Fibroblast of villous mesenchyme (primary cell): ENCODE results near the gene TINAGL1. TPM values are rescaled to one million over a fixed set of nuclear protein-coding genes. Genes with fewer than 3 reads are reported as not detected.

Experiments used
- DNase-seq: peaks from one replicate; pipeline ENCODE4 v3.0.0-alpha.2; 2010; ENCODE audit warnings: low read depth
- H3K4me3 ChIP-seq: 2 replicates; pipeline ENCODE4 v1.5.1; 2011; ENCODE audit warnings: low read depth, mild to moderate bottlenecking, low read length
- total RNA-seq: library from RNA; depleted of rRNA; stranded (reverse); fragments of >200 nt; gene quantifications from 2 replicates; pipeline ENCODE4 v1.2.3, GENCODE V29; 2012
- TF ChIP-seq, protein P1 (sequence below): IDR thresholded peaks from 2 replicates; pipeline ENCODE4 v1.5.1; 2012; ENCODE audit warnings: low read depth, mild to moderate bottlenecking, low read length; ENCODE audit not compliant: insufficient read depth

The TINAGL1 gene
- total RNA-seq, 1 donor, result 60.5 TPM

DNA sequence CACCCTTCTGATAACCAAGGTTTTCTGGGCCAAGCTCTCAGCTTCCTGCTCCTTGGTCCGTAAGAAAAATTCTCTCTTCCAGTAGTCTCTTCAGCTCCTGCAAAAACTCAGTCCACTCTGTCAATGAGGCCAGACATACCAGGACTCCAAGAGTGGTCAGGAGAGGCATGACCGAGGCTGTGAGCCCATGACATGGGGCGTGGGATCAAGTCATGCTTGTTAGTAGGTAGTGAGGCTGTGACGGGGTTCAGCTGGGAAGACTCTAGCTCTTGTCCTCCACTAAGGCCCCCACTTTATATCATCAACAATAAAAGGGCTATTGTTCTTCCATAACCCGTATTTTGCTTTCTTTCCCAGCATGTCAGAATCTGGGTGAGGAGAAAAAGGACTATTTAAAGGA lies 31.0 kb downstream of the TINAGL1 start:
- TF ChIP-seq, protein P1, sequence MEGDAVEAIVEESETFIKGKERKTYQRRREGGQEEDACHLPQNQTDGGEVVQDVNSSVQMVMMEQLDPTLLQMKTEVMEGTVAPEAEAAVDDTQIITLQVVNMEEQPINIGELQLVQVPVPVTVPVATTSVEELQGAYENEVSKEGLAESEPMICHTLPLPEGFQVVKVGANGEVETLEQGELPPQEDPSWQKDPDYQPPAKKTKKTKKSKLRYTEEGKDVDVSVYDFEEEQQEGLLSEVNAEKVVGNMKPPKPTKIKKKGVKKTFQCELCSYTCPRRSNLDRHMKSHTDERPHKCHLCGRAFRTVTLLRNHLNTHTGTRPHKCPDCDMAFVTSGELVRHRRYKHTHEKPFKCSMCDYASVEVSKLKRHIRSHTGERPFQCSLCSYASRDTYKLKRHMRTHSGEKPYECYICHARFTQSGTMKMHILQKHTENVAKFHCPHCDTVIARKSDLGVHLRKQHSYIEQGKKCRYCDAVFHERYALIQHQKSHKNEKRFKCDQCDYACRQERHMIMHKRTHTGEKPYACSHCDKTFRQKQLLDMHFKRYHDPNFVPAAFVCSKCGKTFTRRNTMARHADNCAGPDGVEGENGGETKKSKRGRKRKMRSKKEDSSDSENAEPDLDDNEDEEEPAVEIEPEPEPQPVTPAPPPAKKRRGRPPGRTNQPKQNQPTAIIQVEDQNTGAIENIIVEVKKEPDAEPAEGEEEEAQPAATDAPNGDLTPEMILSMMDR, result no peak
- DNase-seq, result no peak
- H3K4me3 ChIP-seq, result no peak overlapping the region

DNA sequence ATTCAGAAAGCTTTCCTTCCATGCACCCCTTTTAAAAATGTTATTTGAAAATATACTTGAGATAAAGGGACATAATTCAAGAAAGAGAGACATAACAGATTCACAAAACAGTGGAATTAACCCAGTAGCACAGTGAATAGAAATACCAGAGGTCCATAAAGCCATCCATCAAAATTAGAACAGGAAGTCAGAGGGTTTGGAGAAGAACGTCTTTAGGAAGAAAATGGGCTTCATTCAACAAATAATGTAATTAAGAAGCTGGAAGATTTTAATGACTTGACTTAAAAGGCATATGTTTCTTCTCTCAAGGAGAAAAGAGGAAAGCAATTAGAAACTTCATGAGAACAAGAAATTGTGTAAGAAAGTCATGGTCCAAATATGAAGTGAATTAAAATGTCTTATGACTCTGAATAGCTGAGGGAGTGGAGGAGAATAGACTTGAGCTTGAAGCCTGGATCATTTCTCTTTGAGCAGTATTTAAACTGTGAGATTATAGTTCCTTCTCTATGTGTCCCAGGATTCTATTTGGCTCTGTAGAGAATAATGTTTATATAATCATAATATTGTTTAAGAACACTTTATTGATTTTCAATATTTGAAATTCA lies 33.3 kb downstream of the TINAGL1 start:
- H3K4me3 ChIP-seq, result no peak overlapping the region
- TF ChIP-seq, protein P1, result no peak
- DNase-seq, result peak; percentile 27

GRCh38 chr1:31614414-31615005 lies 38.2 kb downstream of the TINAGL1 start:
- DNase-seq, result no peak
- TF ChIP-seq, protein P1, result no peak
- H3K4me3 ChIP-seq, result no peak overlapping the region

GRCh38 chr1:31615414-31615813 lies 39.1 kb downstream of the TINAGL1 start:
- no peak for DNase-seq
- no peak overlapping the region for H3K4me3 ChIP-seq
- TF ChIP-seq, protein P1, result no peak

- TF ChIP-seq, protein P1, result no peak
- DNase-seq, result no peak
- H3K4me3 ChIP-seq, result no peak overlapping the region
Observed at GRCh38 chr1:31615939-31616338, 39.6 kb downstream of the TINAGL1 start.

- TF ChIP-seq, protein P1, result no peak
- DNase-seq, result no peak
- H3K4me3 ChIP-seq, result peak within 1 kb of the TSS; percentile 64
Observed at GRCh38 chr1:31617218-31617915, 41.1 kb downstream of the TINAGL1 start, which contains the start of gene HCRTR1. Gene HCRTR1 (plus strand): TSS chr1:31617689. CDS start chr1:31619193, 1,504 bp downstream.
